A673 (cell line): Measurements from ENCODE around the gene FAM120A.

Experiments used
- EZH2 ChIP-seq: fragments of 200-600 bp; sonication (generic); IDR thresholded peaks from 2 replicates; pipeline ENCODE4 v1.6.1; 2017; ENCODE audit warnings: borderline replicate concordance, low read depth, mild to moderate bottlenecking, mixed read lengths, antibody characterized with exemption, low read length; ENCODE audit not compliant: poor library complexity, severe bottlenecking
- TF ChIP-seq, protein P1 (sequence below): fragments of 300-800, 200-600 bp; sonication (generic); conservative IDR thresholded peaks from 2 replicates; pipeline ENCODE4 v1.5.1; 2017; ENCODE audit warnings: low read depth, mild to moderate bottlenecking, antibody characterized with exemption, low read length, moderate library complexity, mixed read lengths

GRCh38 chr9:93595461-93595860 is 144.0 kb downstream of the FAM120A start:
- TF ChIP-seq, protein P1, sequence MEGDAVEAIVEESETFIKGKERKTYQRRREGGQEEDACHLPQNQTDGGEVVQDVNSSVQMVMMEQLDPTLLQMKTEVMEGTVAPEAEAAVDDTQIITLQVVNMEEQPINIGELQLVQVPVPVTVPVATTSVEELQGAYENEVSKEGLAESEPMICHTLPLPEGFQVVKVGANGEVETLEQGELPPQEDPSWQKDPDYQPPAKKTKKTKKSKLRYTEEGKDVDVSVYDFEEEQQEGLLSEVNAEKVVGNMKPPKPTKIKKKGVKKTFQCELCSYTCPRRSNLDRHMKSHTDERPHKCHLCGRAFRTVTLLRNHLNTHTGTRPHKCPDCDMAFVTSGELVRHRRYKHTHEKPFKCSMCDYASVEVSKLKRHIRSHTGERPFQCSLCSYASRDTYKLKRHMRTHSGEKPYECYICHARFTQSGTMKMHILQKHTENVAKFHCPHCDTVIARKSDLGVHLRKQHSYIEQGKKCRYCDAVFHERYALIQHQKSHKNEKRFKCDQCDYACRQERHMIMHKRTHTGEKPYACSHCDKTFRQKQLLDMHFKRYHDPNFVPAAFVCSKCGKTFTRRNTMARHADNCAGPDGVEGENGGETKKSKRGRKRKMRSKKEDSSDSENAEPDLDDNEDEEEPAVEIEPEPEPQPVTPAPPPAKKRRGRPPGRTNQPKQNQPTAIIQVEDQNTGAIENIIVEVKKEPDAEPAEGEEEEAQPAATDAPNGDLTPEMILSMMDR = no peak
- TF ChIP-seq EZH2 = no peak
